HG03025 (cell line): ENCODE data around the gene TLCD5.

Experiments used
- ATAC-seq: cut with Tn5 transposase; IDR thresholded peaks from one replicate; pipeline ENCODE4 v1.9.1; 2021; ENCODE audit warnings: mild to moderate bottlenecking, moderate library complexity; ENCODE audit not compliant: unreplicated experiment, low FRiP score

TLCD5 gene

GRCh38 chr11:120324932-120325810 lies at the start of gene TLCD5:
Gene TLCD5, plus strand, starts transcription at chr11:120325299. Its CDS starts 2,143 bp downstream, at chr11:120327442.
- ATAC-seq = no peak

GRCh38 chr11:120279502-120279901 lies 45.6 kb upstream of the TLCD5 start:
- ATAC-seq = no peak

DNA sequence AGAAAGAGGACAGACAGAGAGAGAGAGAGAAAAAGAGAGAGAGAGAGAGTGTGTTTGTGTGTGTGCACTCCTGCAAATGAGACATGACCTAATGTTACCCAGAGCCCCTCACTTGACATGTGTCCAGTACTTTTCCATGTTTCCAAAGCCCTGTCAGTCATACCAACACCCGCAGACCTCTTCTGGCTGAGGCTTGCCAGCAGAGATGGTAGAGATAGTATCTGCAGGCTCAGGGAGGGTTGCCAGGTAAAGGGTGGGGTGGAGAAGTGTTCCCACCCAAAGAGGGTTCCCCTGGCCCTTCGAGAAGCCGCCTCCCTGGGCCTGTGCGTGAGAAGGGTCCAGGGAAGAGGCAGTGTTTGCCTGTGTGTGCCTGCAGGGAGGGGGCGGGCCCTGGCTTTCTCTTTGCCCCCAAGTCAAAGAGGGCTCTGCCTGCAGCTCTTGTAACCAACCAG lies 44.5 kb upstream of the TLCD5 start:
- ATAC-seq = no peak

- no peak for ATAC-seq
Measured at GRCh38 chr11:120281143-120281795, 43.8 kb upstream of the TLCD5 start.

DNA sequence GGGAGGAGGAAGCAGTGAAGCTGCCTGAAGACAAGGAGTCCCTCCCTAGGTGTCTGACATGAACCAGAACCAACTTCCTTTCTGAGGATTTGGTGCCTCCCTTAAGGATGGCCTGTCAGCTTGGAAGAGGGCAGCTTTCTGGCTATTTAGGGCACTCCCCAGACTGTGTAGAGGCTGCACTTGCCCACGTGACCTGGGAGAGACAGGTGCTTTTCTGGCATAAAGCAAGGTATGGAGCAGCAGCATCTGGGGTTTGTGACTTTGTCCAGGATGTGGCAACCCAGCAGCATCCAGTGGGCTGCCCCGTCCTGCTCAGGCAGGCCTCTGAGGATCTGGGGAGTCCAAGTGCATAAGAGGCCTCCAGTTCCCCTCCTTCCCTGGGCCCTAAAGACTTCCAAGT lies 42.0 kb upstream of the TLCD5 start:
- no peak for ATAC-seq

DNA sequence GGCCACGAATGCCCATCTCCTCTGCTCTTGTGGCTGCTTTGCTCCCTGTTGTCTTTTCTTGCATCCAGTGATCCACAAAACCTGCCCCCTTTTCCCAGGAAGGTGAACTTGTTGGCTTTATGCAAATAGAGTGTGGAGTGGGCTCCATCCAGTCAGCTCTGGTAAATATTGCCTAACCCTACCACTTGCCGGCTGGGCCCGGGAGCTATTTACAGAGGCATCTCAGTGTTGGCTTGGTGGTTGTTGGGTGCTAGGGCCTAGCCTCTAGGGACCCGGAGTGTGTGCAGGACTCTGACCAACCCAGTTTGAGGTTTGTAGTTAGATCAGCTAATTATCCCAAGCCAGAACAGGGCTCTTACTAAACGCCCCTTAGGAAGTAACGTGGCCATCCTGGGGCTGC lies 40.8 kb upstream of the TLCD5 start:
- ATAC-seq = no peak

- no peak for ATAC-seq
Measured at GRCh38 chr11:120285256-120285655, 39.8 kb upstream of the TLCD5 start.

DNA sequence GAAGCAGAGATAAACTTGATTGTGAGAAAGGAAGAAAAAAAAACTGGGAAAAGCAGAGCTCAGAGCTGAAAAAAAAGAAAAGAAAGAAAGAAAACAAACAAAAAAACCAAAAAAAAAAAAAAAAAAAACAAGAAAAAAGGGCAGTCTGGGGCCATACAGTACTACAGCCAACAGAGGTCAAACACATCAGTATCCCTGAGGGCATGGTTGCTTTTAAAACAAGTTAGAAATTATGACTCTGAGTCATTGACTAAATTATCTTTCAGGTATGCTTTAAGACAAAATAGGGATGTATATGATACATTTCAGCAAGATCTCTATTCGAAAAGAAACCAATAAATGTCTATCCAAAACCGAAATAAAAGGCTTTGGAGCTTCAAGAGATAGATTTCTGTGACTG lies 37.1 kb upstream of the TLCD5 start:
- no peak for ATAC-seq

- no peak for ATAC-seq
Measured at GRCh38 chr11:120289426-120289825, 35.7 kb upstream of the TLCD5 start.

GRCh38 chr11:120290956-120291355 lies 34.1 kb upstream of the TLCD5 start:
- no peak for ATAC-seq

DNA sequence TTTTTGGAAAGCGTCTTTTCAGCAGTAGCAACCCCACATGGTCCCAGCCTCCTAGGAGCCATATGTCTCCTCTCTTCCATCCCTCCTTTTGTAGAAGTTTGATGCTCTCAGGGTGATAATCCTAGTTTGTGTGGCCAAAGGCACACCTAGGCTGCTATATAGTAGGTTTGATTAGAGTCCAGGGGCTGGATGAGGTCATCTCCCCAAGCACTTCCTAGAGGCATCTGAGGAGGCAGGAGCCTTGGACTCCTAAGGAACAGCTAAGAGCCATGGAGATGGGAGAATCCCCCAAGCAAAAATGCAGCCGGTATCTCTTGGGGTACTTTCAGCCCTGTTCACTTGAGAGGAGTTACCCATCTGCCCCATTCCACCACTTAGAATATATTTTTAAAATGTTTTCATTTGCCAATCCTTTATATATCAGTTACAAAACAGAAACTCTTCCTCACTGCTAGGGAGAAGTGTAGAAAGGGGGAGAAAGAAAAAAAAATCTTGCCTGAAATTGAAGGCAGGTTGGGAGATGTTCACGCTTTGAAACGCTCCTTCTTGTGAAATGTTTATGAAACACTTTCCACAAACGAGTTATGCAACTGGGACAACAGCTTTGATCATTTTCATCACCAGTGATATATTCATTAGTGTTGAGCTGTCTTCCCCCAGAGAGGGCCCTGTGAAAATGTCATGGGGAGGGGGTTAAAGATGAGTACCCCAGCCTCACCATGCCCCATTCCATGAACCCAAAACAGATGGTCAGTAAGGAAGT lies 31.9 kb upstream of the TLCD5 start:
- ATAC-seq = no peak

- no peak for ATAC-seq
Measured at GRCh38 chr11:120294096-120294495, 31.0 kb upstream of the TLCD5 start.

GRCh38 chr11:120295099-120295498 lies 30.0 kb upstream of the TLCD5 start:
- ATAC-seq = no peak

DNA sequence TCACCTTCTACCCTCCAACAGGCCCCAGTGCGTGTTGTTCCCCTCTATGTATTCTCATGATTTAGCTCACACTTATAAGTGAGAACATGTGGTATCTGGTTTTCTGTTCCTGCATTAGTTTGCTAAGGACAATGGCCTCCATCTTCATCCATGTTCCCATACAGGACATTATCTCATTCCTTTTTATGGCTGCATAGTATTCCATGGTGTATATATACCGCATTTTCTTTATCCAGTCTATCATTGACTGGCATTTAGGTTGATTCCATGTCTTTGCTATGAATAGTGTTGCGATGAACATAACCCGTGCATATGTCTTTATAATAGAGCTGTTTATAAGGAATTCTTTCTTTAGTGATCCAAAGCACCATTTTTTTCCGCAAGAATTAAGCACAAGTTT lies 28.5 kb upstream of the TLCD5 start:
- ATAC-seq = no peak

DNA sequence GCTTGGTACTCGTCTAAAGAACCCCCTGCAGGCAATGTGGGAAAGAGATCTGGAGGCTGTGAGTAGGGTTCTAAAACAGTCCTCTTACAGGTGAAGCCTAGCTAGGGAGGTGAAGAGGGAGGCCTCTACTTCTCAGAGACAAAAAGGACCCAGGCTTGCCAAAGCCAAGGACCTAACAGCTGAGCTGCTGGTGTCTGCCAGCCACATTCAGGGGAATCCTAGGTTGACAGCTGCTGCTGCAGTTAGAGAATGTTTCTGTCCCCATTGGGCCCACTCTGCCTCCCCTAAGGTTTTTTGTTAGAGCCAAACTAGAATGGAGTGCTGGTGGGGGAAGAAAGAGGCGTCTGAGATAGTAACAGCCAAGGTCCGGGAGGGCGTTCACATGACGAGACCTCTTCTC lies 26.6 kb upstream of the TLCD5 start:
- ATAC-seq = no peak

- ATAC-seq = no peak
Measured at GRCh38 chr11:120302001-120302805, 22.9 kb upstream of the TLCD5 start.

DNA sequence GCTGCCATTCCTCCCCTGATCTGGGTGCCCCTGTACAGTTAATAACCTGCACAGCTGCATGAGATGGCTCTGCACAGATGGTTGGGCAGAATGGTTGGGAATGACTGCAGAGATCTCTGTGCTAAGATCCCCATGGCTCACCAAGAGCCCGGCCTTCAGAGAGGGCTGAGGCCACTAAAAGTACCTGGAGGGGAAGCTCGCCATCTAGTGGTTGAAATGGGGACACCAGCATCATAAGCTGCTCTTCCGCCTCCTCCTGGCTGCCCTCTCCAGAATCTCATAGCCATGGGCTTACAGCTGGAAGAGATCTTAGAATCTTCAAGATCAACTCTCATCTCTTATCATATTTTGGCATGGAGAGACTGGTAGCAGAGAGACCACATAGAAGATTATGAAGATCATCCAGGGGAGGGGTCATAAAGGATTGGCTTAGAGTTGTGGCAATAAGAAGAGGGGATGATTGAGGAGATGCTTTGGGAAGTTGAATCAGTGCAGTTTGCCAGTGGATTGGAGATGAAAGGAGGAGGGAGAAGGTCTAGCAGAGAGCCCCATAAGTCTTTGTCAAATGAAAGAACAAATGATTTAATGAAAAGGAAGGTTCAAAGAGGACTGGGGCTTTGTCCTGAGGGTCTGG lies 22.0 kb upstream of the TLCD5 start:
- ATAC-seq = peak; percentile 59

DNA sequence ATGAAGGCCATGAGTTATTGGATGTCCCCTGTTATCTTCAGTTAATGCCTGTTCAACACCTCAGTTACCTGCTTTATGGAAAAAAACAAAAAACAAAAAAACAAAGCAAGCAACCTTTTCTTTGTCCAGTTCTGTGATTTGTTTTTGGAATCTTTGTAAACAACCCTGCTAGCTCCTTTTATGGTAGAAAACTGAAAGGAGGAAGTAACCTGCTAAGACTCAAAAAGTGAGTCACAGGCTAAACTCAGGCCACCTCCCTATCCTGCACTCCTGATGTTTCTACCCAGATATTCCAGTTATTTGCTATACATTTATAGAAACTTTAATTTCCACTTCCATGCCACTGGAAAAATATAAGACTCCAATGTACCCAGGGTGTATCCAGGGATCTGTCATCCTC lies 20.6 kb upstream of the TLCD5 start:
- ATAC-seq = no peak

- no peak for ATAC-seq
Measured at GRCh38 chr11:120305286-120305685, 19.8 kb upstream of the TLCD5 start.
